ENCODE data around the gene EIPR1.

- TF ChIP-seq CTCF (conservative IDR thresholded peaks at IDR 0.05) = no peak
- no peak for TF ChIP-seq EZH2 (IDR thresholded peaks at IDR 0.05; ENCODE audit: low read depth)
Measured at GRCh38 chr2:3298191-3298590, 79.4 kb downstream of the EIPR1 start.
